ENCODE data around the gene DNAJC4.
A peak's percentile ranks its signal among the peaks of the same experiment; 100 is the strongest.

Gene DNAJC4

GRCh38 chr11:64246871-64247728 lies 16.8 kb downstream of the DNAJC4 start, which contains the start of gene PPP1R14B:
PPP1R14B (minus strand) TSS chr11:64246943; CDS start chr11:64246673, 270 bp downstream.
- peak; percentile 67 for DNase-seq

GRCh38 chr11:64247729-64248531 lies 17.6 kb downstream of the DNAJC4 start:
- no peak for DNase-seq

GRCh38 chr11:64248578-64248977 lies 18.2 kb downstream of the DNAJC4 start:
- no peak for DNase-seq

GRCh38 chr11:64249038-64249437 lies 18.7 kb downstream of the DNAJC4 start:
- DNase-seq, result no peak

- no peak for DNase-seq
Measured at GRCh38 chr11:64249563-64250414, 19.4 kb downstream of the DNAJC4 start.

- no peak for DNase-seq
Measured at GRCh38 chr11:64250415-64251015, 20.2 kb downstream of the DNAJC4 start.

GRCh38 chr11:64251016-64251752 lies 20.8 kb downstream of the DNAJC4 start, which contains the start of gene PLCB3:
PLCB3 (plus strand) TSS chr11:64251530; CDS start chr11:64251650, 120 bp downstream.
- DNase-seq, result peak; percentile 32

- no peak for DNase-seq
Measured at GRCh38 chr11:64251753-64252002, 21.3 kb downstream of the DNAJC4 start.

GRCh38 chr11:64252003-64252872 lies 21.9 kb downstream of the DNAJC4 start:
- DNase-seq, result no peak

- DNase-seq, result no peak
Measured at GRCh38 chr11:64253043-64253442, 22.7 kb downstream of the DNAJC4 start.

- no peak for DNase-seq
Measured at GRCh38 chr11:64253481-64253880, 23.1 kb downstream of the DNAJC4 start.

- DNase-seq, result no peak
Measured at GRCh38 chr11:64254326-64254725, 24.0 kb downstream of the DNAJC4 start.

GRCh38 chr11:64255135-64256128 lies 25.1 kb downstream of the DNAJC4 start:
- no peak for DNase-seq

GRCh38 chr11:64256300-64256699 lies 26.0 kb downstream of the DNAJC4 start:
- DNase-seq, result no peak

GRCh38 chr11:64258356-64258755 lies 28.0 kb downstream of the DNAJC4 start:
- no peak for DNase-seq

- no peak for DNase-seq
Measured at GRCh38 chr11:64258946-64259532, 28.7 kb downstream of the DNAJC4 start.

- peak; percentile 53 for DNase-seq
Measured at GRCh38 chr11:64259533-64260067, 29.3 kb downstream of the DNAJC4 start.

- no peak for DNase-seq
Measured at GRCh38 chr11:64260147-64260708, 29.9 kb downstream of the DNAJC4 start.
